ENCODE data around the gene ATP8B1. TPM values are rescaled to one million over a fixed set of nuclear protein-coding genes. Genes with fewer than 3 reads are reported as not detected.

Gene ATP8B1
- total and polyA plus RNA-seq, 11 donors: 3.0 to 12.8 (median 6.2) TPM

- WGBS, 4 donors: 73 to 77% (median 75%) methylated on average over 4 of the region's 4 CpGs
- intact Hi-C loops (cut with DNase I): loop anchor here in 4 of 10 donors (5.0 to 10.0 kb wide), 5 partner anchors 170 to 490 kb away; partner anchors contain the start of gene ATP8B1 (in 1 of the 4)
Measured at GRCh38 chr18:57635003-57635822, 167.9 kb downstream of the ATP8B1 start.

GRCh38 chr18:57631697-57632096, 171.4 kb downstream of the ATP8B1 start:
- WGBS, 4 donors: 66 to 89% (median 80%) methylated on average over 2 of the region's 2 CpGs
- Histone ChIP-seq H3K4me1 (peaks cover 0 to 18% (median 9%) of the 10 kb centered on the region in 12 donors), H3K27me3 (no peaks in the 10 kb centered on the region), H3K36me3 (no peaks in the 10 kb centered on the region), H3K9me3 (no peaks in the 10 kb centered on the region), H3K4me3 (no peak overlapping the region), H3K27ac (no peak overlapping the region)
- intact Hi-C loops (cut with DNase I): loop anchor here in 5 of 10 donors (2.0 to 10.0 kb wide), 7 partner anchors 173 to 493 kb away; partner anchors contain the start of genes ATP8B1 (in 1 of the 5) and NEDD4L (in 1 of the 5)
- ATAC-seq (no peak), DNase-seq (no peak)
- TF ChIP-seq POLR2A (IDR thresholded peaks at IDR 0.05) (no peak), CTCF (IDR thresholded peaks at IDR 0.05) (no peak)

More at GRCh38 chr18:57635003-57635822, 167.9 kb downstream of the ATP8B1 start:
- Histone ChIP-seq H3K4me3 (no peak overlapping the region), H3K36me3 (no peaks in the 10 kb centered on the region), H3K27ac (no peak overlapping the region), H3K9me3 (no peaks in the 10 kb centered on the region), H3K4me1 (peaks cover 0 to 14% (median 7%) of the 10 kb centered on the region in 12 donors), H3K27me3 (no peaks in the 10 kb centered on the region)
- DNase-seq (no peak), ATAC-seq (peak in 1 of 4 donors; percentile 43)
- TF ChIP-seq POLR2A (IDR thresholded peaks at IDR 0.05) (no peak), CTCF (IDR thresholded peaks at IDR 0.05) (no peak)

- WGBS, 4 donors: 57 to 60% (median 60%) methylated on average over 13 of the region's 13 CpGs
- Histone ChIP-seq H3K27me3 (no peaks in the 10 kb centered on the region), H3K4me1 (peaks cover 0 to 18% (median 9%) of the 10 kb centered on the region in 12 donors), H3K4me3 (peak overlapping the region; percentile 50 to 81 (median 70)), H3K27ac (peak overlapping the region in 8 of 12 donors; percentile 42 to 90 (median 84)), H3K9me3 (no peaks in the 10 kb centered on the region), H3K36me3 (no peaks in the 10 kb centered on the region)
- no peak for DNase-seq
- intact Hi-C loops (cut with DNase I): loop anchor here in 5 of 10 donors (2.0 to 10.0 kb wide), 7 partner anchors 174 to 494 kb away; partner anchors contain the start of genes ATP8B1 (in 1 of the 5) and NEDD4L (in 1 of the 5)
- ATAC-seq: peak in 1 of 4 donors; percentile 6
- TF ChIP-seq CTCF (IDR thresholded peaks at IDR 0.05) (no peak), POLR2A (IDR thresholded peaks at IDR 0.05) (no peak)
Measured at GRCh38 chr18:57630754-57631595, 172.1 kb downstream of the ATP8B1 start.
